ENCODE results near the gene PRDX5. TPM values are rescaled to one million over a fixed set of nuclear protein-coding genes. Genes with fewer than 3 reads are reported as not detected.
A peak's percentile ranks its signal among the peaks of the same experiment; 100 is the strongest.

The PRDX5 gene
- total RNA-seq, 1 donor from 2014 or later, result 264 TPM

DNA sequence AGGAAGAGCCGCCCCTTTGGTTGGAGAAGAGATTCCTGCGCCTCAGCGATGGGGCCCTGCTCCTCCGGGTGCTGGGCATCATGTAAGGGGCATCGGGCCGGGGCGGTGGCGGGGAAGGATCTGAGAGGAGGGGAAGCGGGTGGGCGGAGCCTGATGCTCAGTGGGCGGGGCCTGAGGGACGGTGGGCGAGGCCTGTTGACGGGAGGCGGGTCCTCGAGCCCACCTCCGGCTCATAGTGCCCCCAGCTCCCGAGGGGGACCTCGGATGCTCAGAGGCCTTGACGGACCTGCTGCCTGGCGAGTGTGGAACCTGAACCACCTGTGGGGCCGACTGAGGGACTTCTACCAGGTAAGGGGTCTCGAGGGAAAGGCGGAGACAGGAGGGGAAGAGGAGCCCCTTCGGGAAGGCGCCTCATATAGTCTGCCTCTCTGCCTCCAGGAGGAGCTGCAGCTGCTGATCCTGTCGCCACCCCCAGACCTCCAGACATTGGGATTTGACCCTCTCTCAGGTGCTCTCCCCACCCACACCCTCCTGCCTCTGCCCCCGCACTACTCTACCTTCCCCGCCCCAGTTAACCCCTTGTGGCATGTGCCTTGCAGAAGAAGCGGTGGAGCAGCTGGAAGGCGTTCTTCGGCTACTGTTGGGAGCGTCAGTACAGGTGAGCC, 22.9 kb downstream of the PRDX5 start:
- peaks cover 8% of the 10 kb centered on the region for H3K27me3 Mint-ChIP-seq (ENCODE audit: unreplicated experiment)
- no peak overlapping the region for H3K27ac Mint-ChIP-seq (ENCODE audit: unreplicated experiment)
- peaks cover 3% of the 10 kb centered on the region for H3K36me3 Mint-ChIP-seq (ENCODE audit: low read depth, unreplicated experiment)
- H3K4me1 Mint-ChIP-seq (ENCODE audit: unreplicated experiment), result peaks cover 4% of the 10 kb centered on the region
- peak overlapping the region; percentile 67 for H3K4me3 Mint-ChIP-seq (ENCODE audit: unreplicated experiment)
- no peaks in the 10 kb centered on the region for H3K9me3 Mint-ChIP-seq (ENCODE audit: unreplicated experiment)
- peak; percentile 69 for DNase-seq (ENCODE audit: low spot score)
- TF ChIP-seq, protein P1, sequence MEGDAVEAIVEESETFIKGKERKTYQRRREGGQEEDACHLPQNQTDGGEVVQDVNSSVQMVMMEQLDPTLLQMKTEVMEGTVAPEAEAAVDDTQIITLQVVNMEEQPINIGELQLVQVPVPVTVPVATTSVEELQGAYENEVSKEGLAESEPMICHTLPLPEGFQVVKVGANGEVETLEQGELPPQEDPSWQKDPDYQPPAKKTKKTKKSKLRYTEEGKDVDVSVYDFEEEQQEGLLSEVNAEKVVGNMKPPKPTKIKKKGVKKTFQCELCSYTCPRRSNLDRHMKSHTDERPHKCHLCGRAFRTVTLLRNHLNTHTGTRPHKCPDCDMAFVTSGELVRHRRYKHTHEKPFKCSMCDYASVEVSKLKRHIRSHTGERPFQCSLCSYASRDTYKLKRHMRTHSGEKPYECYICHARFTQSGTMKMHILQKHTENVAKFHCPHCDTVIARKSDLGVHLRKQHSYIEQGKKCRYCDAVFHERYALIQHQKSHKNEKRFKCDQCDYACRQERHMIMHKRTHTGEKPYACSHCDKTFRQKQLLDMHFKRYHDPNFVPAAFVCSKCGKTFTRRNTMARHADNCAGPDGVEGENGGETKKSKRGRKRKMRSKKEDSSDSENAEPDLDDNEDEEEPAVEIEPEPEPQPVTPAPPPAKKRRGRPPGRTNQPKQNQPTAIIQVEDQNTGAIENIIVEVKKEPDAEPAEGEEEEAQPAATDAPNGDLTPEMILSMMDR (IDR thresholded peaks at IDR 0.05; ENCODE audit: unreplicated experiment), result no peak

DNA sequence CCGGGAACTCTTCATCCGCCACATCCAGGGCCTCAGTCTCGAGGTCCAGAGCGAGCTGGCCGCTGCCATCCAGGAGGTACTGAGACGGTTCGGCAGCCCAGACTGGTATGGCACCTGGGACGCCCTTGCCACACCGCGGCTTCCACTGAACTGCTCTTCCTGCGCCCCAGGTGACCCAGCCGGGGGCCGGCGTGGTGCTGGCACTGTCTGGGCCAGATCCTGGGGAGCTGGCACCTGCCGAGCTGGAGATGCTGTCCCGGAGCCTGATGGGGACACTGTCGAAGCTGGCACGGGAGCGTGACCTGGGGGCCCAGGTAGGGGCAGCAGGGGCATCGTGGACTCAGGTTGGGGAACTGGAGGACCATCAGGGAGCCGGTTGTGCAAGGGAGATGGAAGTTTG, 23.5 kb downstream of the PRDX5 start:
- Mint-ChIP-seq H3K9me3 (ENCODE audit: unreplicated experiment) (no peaks in the 10 kb centered on the region), H3K4me1 (ENCODE audit: unreplicated experiment) (peaks cover 4% of the 10 kb centered on the region), H3K27ac (ENCODE audit: unreplicated experiment) (no peak overlapping the region), H3K4me3 (ENCODE audit: unreplicated experiment) (peak overlapping the region; percentile 67), H3K36me3 (ENCODE audit: low read depth, unreplicated experiment) (peaks cover 3% of the 10 kb centered on the region), H3K27me3 (ENCODE audit: unreplicated experiment) (peaks cover 10% of the 10 kb centered on the region)
- TF ChIP-seq, protein P1 (IDR thresholded peaks at IDR 0.05; ENCODE audit: unreplicated experiment), result no peak
- no peak for DNase-seq (ENCODE audit: low spot score)

DNA sequence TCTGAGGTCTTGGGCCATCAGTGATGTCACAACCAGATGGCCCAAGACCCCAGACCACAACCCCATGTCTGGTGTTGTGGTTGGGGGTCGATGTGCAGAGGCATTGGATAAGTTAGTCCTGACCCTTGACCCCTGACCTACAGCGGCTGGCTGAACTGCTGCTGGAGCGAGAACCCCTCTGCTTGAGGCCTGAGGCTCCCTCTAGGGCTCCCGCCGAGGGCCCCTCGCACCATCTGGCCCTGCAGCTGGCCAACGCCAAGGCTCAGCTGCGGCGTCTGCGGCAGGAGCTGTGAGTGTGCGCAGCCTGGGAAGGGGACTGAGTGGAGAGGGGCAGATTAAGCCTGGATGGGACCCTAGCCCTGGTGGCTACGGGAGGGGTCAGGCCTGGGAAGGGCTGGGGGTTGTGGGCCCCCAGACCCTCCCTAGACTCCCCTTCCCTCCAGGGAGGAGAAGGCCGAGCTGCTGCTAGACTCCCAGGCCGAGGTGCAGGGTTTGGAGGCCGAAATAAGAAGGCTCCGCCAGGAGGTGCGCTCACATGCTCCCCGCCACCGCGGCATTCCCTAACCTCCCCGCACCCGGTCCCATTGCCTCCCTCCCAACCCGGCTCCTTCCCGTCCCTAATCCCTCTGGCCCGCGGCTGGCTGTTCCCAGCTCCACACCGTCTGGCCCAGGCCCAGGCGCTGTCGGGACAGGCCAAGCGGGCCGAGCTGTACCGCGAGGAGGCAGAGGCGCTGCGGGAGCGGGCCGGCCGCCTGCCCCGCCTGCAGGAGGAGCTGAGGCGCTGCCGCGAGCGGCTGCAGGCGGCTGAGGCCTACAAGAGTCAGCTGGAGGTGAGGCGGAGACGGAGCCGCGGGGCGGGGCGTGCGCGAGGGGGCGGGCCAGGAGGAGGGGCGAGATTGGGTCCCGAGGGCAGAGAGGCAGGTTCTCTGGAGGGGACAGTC, 24.2 kb downstream of the PRDX5 start:
- TF ChIP-seq, protein P1 (IDR thresholded peaks at IDR 0.05; ENCODE audit: unreplicated experiment), result no peak
- Mint-ChIP-seq H3K36me3 (ENCODE audit: low read depth, unreplicated experiment) (peaks cover 3% of the 10 kb centered on the region), H3K4me1 (ENCODE audit: unreplicated experiment) (peaks cover 4% of the 10 kb centered on the region), H3K27ac (ENCODE audit: unreplicated experiment) (no peak overlapping the region), H3K4me3 (ENCODE audit: unreplicated experiment) (no peak overlapping the region), H3K9me3 (ENCODE audit: unreplicated experiment) (no peaks in the 10 kb centered on the region), H3K27me3 (ENCODE audit: unreplicated experiment) (peaks cover 10% of the 10 kb centered on the region)
- peak; percentile 91 for DNase-seq (ENCODE audit: low spot score)

DNA sequence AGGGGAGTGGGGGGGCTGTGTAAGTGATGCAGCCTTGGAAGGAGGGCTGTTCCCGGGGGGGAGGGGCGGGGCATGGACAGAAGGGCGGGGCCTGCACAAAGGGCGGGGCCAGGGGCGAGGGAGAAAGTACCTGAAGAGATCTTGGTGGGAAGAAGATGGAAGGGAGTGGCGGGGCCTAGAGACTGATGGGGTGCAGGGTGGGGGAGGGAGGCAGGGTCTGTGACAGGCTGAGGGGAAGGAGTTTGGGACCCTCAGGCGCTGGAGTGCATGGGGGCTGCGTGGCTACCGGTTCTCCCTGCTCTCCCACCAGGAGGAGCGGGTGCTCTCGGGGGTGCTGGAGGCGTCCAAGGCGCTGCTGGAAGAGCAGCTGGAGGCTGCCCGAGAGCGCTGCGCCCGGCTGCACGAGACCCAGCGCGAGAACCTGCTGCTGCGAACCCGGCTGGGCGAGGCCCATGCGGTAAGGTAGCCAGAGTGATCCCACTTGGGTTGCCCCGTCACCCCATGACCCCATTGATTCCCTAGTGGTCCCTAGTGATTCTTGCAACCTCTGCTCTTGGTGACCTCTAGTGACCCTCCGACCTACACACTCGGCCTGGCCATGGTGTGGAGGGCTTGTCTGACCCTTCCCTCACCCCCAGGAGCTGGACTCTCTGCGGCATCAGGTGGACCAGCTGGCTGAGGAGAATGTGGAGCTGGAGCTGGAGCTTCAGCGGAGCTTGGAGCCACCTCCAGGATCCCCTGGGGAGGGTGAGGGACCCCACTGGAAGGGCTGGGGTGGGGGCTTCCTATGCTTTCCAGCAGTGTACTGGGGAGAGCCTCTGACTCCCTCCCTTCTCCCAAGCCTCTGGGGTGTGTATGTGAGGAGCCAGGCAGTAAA, 25.2 kb downstream of the PRDX5 start:
- H3K9me3 Mint-ChIP-seq (ENCODE audit: unreplicated experiment), result no peaks in the 10 kb centered on the region
- peaks cover 3% of the 10 kb centered on the region for H3K36me3 Mint-ChIP-seq (ENCODE audit: low read depth, unreplicated experiment)
- H3K4me1 Mint-ChIP-seq (ENCODE audit: unreplicated experiment), result peaks cover 4% of the 10 kb centered on the region
- H3K4me3 Mint-ChIP-seq (ENCODE audit: unreplicated experiment), result no peak overlapping the region
- H3K27ac Mint-ChIP-seq (ENCODE audit: unreplicated experiment), result no peak overlapping the region
- TF ChIP-seq, protein P1 (IDR thresholded peaks at IDR 0.05; ENCODE audit: unreplicated experiment), result no peak
- DNase-seq (ENCODE audit: low spot score), result no peak
- H3K27me3 Mint-ChIP-seq (ENCODE audit: unreplicated experiment), result peaks cover 12% of the 10 kb centered on the region

Measured in endothelial cell (in vitro differentiated cells).